Keratinocyte (primary cell): ENCODE data around the gene SAMD5.

Experiments
- CTCF ChIP-seq, 3 experiments: IDR thresholded peaks in 1 of 3; conservative IDR thresholded peaks in 1 of 3; optimal IDR thresholded peaks in 1 of 3; 2 replicates in 2 of 3; 3 replicates in 1 of 3; pipeline versions ENCODE3 to v1.5.1; 2011; ENCODE audit warnings: low read length in 3 of 3, mild to moderate bottlenecking in 3 of 3, moderate library complexity in 2 of 3, control low read depth in 1 of 3, inconsistent platforms in 1 of 3; ENCODE audit not compliant: insufficient read depth in 2 of 3; ENCODE audit errors: extremely low read depth in 1 of 3
- EZH2 ChIP-seq: IDR thresholded peaks from one replicate; pipeline ENCODE4 v1.6.1; 2012; ENCODE audit warnings: inconsistent platforms, mild to moderate bottlenecking, low read length, moderate library complexity

- TF ChIP-seq CTCF (optimal IDR thresholded peaks at IDR 0.05 in 1 of 3, IDR thresholded peaks at IDR 0.05 in 1 of 3, conservative IDR thresholded peaks at IDR 0.05 in 1 of 3; ENCODE audit: extremely low read depth in 1 of 3, insufficient read depth in 2 of 3, low read length in 3 of 3), result no peak
- no peak for TF ChIP-seq EZH2
Measured at GRCh38 chr6:147564556-147564955, 56.1 kb downstream of the SAMD5 start.
